HG03571 (cell line): ENCODE results near the gene C10orf120.

Experiments used
- ATAC-seq: cut with Tn5 transposase; IDR thresholded peaks from one replicate; pipeline ENCODE4 v1.9.1; 2021; ENCODE audit not compliant: unreplicated experiment

The C10orf120 gene

GRCh38 chr10:122662231-122662630 lies 37.4 kb downstream of the C10orf120 start:
- ATAC-seq: no peak

- ATAC-seq: no peak
Observed at GRCh38 chr10:122660696-122661095, 39.0 kb downstream of the C10orf120 start.

GRCh38 chr10:122659651-122660050 lies 40.0 kb downstream of the C10orf120 start:
- no peak for ATAC-seq

- ATAC-seq: no peak
Observed at GRCh38 chr10:122659126-122659525, 40.5 kb downstream of the C10orf120 start.

- ATAC-seq: no peak
Observed at GRCh38 chr10:122658356-122659049, 41.1 kb downstream of the C10orf120 start.

GRCh38 chr10:122657729-122658128 lies 41.9 kb downstream of the C10orf120 start:
- no peak for ATAC-seq

- no peak for ATAC-seq
Observed at GRCh38 chr10:122657255-122657654, 42.4 kb downstream of the C10orf120 start.

GRCh38 chr10:122656741-122657140 lies 42.9 kb downstream of the C10orf120 start:
- ATAC-seq: no peak

GRCh38 chr10:122656308-122656705 lies 43.3 kb downstream of the C10orf120 start:
- ATAC-seq: no peak

GRCh38 chr10:122655524-122656307 lies 43.9 kb downstream of the C10orf120 start:
- no peak for ATAC-seq

GRCh38 chr10:122650331-122650730 lies 49.3 kb downstream of the C10orf120 start:
- ATAC-seq: no peak

GRCh38 chr10:122649903-122650302 lies 49.7 kb downstream of the C10orf120 start:
- ATAC-seq: no peak

- no peak for ATAC-seq
Observed at GRCh38 chr10:122648599-122649428, 50.8 kb downstream of the C10orf120 start.
